GM19238 (cell line): ENCODE measurements around the gene UPB1.

Source experiments
- DNase-seq: peaks from one replicate; pipeline ENCODE4 v3.0.0; 2011; ENCODE audit warnings: low spot score; ENCODE audit not compliant: insufficient read length

UPB1 gene

DNA sequence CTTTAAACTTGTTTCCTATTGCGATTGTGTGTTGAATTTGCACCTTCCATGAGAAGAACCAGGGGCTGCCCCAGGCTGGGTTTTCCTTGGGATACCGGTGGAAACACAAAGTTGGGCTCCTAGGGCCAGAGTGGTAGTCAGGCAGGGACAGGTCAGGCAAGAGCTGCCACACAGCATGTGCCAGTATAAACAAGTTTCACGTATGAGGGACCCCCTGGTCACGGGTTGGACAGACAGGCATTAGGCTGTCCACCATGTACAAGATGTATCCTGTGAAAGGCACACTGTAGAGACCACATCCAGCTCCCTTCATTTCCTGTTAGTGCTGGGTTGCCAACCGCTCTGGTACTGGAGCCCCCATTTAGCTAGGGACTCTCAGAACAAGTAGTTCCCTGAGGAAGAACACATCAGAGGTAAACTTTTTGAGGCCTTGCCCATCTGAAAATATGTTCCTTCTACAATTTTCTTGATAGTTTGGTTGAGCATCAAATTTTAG is 8.8 kb downstream of the UPB1 start:
- no peak for DNase-seq

DNA sequence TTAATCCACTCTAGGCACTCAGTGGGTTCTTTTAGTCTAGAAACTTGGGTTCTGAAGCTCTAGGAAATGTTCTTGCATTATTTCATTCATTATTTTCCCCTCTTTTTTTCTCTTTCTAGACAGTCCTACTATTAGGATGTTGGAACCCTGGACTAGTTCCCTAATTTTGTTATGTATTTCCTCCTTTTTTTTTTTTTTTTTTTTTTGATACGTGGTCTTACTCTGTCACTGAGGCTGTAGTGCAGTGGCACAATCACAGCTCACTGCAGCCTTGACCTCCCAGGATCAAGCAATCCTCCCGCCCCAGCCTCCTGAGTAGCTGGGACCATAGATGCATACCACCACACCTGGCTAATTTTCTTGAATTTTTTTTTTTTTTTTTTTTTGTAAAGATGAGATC is 9.4 kb downstream of the UPB1 start:
- no peak for DNase-seq

DNA sequence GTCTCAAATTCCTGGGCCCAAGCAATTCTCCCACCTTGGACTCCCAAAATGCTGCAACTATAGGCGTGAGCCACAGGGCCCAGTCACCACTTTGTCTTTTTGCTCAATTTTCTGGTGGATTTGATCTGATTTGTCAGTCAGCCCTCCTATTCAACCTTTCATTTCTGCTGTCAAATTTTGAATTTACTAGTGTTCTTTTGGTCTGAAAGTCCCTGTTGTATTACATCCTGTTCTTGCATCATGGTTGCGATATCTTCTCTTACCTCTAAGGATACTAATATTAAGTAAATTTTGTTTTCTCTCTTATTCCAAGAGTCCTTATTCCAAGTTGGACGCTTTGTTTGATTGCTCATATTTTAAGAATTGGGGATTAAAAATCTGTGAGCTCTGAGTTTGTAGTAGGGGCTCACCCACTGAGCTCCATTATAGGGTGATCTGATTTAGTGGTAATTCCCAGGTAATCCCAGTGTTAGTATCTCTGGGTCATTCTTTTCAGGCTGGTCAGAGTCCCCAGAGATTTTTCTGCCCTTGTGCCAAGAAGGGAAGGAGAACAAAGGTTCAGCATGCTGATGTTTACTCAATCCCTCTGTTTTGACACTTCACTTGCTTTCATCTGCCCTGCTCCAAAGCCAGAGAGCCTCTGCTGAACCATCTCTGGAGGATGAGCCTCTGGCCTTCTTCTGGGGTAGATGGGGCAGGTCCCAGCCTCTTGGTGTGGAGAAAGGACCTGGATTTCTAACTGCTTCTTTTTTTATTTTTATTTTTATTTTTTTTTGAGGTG is 10.0 kb downstream of the UPB1 start:
- no peak for DNase-seq

DNA sequence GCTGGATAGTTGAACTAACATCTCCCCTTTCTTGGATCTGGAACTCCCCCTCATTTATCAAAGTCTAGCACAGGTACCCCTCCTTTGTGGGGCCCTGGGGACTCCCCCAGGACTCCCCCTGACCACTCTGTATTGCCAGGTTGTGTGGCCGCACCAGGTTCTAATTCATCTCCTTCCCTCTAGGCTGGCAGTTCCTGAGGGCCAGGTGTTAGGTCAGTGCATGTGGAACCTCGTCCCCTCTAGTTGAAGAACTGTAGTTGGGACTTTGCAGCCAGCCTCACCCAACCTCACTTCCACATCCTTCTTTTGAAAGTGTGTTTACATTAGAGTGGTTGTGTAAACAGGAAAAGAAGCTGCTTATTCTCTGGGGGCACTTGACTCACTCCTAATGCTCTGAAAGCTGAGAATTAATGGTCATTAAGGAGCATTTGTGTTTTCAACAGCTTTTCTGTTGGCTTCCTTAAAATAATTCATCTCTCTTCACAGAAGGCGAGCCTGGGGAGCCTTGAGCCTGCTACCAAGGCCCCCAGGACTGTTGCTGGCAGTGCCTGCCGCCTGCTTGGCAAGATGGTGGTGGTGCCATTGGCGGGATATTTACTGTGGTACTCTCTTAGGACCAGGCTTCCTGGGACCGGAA is 11.8 kb downstream of the UPB1 start:
- DNase-seq = no peak

DNA sequence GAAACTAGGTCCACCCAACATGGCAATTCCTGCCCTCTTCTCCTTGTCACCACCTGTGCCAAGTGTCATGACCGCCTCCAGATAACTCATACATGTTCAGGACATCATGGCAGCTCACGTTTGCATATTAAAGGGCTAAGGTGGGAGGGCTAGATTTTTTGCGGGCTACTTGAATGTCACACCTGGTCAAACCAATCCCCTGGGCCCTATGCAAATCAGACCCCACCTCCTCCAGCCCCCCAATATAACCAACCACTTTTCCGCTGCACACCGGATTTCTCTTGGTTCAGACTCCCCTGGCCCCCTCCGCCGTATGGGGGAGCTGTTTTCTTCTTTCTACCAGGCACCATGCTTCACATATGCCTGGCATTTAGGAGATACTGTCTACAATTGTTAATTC is 12.6 kb downstream of the UPB1 start:
- DNase-seq = no peak

DNA sequence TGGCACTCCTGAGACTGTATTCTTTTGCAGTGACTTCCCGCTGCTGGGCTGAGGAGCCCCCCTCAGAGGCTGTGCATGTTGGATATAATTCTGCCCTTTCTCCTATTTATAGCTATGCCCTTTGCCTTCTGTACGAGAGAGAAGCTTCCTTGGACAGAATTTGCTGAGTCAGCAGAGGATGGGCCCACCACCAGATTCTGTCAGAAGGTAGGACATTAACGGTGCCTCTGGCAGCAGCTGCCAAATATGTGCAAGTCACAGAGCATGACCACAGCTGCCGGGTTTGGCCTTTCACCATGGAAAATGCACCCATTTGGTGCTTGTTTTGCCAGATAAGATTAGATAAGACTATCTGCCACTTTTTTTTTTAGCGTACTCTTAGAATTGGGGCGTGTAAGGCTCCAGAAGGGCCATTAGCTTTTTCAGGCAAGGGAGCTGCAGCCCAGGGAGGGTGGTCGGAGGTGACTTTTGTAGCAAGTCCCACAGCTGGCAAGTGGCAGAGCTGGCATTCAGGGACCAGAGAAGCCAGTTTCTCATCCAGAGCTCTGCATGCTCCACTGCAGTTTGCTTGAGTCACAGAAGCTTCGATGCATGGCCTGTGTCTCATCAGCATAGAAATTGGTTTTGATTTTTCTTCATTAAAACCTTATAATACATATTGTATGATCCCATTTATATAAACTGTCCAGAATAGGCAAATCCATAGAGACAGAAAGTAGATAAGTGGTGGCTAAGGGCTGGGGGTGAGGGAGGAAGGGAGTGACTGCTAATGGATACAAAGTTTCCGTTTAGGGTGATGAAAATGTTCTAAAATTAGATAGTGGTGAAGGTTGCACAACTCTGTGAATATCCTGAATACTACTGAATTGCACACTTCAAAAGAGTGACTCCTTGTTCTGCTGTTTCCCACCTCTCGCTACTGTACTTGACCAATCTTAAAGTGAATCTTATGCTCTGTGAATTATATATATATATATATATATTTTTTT is 15.8 kb downstream of the UPB1 start:
- DNase-seq = no peak

DNA sequence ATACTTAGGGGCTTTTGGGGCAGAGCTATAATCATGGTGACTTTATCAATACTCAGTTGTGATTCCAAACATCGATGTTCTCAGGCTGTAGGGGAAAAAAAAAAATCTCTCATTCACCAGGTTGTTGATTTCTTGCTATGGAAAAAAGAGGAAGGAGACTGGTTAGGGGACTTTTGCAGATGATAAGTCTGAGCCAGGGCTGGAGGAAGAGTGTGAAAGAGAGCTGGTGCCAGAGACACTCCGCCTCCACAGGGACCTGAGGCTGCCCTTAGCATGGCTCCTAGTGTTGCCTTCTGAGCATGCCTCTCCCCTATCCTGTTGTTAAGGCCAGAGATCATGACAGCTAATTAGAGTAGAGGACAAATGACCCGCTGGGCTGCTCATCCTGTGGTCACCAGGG is 16.9 kb downstream of the UPB1 start:
- no peak for DNase-seq

DNA sequence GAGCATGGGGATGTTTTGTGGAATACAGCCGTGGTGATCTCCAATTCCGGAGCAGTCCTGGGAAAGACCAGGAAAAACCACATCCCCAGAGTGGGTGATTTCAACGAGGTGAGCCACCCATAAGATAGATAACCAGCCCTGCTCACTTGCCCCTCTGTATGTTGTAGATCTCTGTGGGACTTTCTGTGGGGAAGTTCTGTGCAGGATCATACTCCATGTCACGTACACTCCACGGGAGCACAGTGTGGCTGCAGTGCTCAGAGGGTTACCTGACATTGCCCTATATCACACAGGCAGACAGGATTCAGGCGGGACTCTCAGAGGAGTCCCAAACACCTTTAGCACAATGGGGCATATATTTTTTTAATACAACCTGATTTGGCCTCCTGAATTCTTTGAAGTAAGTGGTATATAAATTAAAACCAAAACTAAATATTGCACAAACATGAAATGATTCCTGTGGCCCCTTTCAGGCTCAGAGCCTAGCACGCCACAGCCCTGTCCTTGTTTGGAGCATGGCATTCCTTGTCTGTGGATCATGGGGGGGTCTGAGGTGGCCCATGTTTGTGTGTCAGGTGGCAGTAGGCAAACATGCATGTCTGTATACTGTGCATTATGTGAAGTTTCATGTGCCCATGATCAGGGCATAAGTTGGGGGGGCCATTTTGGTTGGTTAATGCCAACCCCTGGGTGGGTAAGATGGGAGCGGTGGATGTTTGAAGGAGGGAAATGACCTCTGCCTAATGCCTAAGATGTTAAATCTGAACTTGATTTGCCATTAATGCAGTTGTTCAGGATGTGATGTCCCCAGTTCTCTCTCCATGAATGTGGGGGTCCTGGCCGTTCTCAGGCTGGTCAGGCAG is 18.5 kb downstream of the UPB1 start:
- no peak for DNase-seq

DNA sequence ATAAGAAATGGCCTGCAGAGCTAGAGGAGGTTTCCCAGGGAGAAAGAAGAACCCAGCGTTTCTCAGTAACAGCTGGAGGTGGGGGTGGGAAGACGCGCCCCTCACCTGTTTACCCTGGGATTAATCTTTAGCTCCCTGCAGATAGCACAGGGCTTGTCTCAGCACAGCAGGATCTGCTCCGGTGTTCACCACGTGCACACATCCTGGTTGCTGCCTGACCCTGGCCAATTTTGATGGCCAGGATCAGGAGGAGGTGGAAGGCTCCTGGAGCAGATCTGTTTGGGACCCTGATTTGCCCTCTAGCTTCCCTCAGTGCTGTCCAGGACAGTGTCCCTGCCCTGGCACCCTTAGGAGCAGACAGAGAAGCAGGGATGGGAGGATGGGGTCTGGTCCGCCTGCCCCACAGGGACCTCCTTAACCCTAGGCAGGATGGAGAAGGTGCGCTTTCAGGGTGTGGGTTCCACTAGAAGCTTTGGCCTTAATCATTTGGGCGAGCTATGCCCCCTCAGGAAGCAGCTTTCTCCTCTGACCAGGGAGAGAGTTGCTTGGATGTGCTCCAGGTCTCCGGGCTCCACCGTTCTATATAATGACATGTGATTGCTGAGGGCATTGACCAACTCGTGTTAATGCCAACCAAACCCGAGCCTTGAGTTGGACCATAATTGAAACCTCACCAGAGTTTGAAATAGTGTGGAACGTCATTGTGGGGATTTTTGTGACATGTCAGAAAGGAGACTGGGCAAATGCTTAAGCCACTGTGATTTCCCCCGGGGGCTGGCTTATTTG is 19.3 kb downstream of the UPB1 start:
- no peak for DNase-seq

DNA sequence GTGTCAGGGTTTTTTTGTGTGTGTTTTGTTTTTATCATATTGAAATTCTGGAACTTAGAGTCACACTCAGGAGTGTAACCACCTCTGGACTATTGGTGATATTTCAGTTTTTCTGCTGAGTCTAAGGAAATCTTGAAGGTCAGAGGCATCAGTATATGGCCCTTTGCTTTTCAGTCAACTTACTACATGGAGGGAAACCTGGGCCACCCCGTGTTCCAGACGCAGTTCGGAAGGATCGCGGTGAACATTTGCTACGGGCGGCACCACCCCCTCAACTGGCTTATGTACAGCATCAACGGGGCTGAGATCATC is 19.9 kb downstream of the UPB1 start:
- DNase-seq = no peak

DNA sequence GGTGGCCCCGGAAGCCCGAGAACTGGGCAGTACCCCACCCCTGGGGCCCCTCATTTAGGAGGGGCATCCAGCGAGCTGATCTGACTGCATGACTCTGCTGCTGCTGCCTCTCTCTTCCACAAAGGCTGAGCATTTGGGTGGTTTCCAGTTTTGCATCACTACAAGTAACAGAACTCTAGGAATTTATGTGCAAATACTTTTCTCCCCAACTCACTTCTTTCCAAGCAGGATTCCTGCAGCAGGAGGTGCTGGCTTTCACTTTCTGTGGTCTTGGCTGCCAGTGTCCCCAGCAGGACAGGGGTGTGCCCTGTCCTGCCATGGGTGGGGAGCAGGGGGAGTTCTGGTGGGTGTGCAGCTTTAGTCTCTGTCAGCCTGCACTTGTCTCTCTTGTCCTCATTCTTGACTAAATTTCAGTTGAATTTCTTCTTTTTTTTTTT is 21.2 kb downstream of the UPB1 start:
- DNase-seq = no peak

DNA sequence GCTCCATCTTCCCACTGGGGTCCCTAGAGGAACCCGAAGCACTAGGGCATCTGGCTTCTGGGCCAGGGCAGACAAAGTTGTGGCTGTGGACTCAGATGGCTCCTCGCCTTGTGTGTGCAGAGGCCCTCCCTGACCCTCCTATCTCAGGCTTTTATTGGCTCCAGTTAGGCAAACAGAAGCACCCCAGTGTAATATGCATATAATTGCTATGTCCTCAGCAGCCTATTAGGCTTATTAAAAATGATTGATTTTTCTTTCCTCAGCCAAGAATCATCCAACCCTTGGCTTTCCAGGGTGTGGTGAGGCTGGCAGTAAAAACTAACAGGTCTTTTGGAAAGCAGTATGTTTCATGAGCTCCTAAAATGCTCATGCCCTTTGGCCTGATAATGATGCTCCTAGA is 22.3 kb downstream of the UPB1 start:
- no peak for DNase-seq

DNA sequence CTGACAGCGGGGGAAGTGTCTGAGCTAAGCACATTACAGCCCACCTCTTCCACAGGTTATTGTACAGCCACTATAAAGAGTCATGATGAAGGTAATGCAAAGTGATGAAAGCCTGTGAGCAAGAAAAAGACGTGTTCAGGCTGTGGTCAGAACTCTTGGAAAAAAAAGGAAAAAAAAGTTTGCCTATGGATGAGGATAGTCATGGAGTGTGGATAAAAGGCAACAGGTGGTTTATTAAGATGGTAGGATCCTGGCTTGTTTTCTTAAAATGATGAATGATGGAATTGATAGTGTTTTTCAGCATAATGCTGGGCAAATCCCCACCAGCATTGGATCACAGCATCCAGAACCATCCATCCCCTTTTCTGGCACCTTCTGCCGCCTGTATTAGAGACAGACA is 23.1 kb downstream of the UPB1 start:
- no peak for DNase-seq

DNA sequence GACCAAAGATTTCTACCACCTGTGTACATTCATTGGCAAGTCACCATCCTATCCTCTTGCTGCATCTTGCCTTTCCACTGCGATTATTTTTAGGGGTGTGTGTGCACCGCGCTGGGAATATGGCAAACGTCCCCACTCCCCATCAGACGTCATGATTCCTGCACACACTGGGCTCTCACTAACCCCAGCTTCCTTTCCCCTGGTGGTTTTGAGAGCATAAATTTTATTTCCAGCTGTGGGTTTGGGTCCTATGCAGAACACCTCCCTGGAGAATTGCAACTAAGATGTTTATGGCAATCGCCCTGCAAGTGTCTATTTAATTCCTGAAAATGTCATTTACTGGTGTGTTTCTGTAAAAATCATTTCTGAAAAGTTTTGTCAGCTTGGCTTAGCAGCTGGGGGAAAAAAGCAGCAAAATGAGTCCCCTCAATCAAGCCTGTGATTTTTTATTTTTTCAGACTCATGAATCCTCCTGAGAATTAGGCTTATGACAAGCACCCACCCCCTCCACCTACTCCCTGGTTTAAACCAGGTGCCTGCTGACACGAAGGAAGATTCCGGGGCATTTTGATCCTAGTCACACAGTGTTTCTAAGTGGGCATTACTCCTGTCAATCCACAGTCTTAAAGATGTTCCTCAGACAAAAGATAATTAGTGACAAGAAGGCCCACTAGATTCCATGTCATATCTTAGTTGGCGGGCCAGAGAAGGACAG is 23.8 kb downstream of the UPB1 start:
- no peak for DNase-seq

DNA sequence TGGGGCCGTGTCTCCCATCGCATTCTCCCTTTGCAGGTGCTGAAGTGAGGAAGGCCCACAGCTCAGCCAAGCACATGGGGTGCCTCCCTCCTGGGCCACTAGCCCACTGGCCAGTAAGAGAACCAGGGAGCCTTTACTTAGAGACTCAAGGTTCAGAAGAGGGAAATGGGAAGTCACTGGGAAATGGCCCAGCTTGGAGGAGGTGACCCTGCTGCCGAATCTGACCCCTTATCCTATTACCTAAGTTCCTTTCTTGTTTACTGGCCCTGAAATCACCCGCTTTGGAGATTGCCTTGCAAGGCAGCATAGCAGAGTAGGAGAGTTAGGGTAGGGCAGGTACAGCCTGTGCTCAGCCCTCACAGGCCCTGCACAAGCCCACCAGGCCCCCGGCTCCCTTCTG is 24.4 kb downstream of the UPB1 start:
- no peak for DNase-seq

DNA sequence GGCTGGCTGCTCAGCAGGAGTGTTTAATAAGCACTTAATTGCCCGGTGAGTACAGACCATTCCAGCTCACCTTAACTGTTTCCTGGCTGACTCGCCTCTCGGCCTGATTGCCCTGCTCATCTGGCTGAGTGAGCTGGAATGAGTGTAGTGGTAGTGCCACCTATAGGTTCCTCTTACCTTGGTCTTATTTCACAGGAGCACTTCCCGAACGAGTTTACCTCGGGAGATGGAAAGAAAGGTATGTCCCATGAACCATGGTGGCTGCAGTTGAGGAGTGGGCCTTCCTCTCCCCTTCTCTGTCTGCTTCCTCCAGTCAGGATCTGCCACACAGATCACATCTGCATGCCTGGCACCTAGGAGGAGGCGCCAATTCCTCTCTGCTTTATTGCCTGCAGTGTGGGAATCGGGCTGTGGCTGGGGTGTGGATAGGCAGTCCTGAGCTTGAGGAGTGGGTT is 26.7 kb downstream of the UPB1 start:
- DNase-seq = peak; percentile 37

DNA sequence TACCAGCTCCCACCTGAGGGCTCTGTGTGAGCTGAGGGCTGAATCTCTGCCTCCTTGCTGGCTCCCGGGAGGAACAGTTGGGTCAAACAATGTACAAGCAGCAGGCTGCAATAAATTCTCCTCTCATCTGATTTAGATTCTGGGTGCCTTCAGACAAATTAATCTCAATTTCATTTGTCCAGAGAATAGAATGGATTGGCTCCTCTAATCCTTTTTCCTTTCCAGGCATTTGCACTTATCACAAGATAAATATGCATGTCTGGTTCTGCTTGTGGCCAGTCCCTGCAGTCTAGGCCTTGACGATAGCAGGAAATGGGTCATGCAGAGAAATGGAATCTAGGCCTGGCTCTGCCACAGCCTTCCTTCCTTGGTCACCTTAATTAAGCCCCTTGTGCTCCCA is 28.7 kb downstream of the UPB1 start:
- no peak for DNase-seq

DNA sequence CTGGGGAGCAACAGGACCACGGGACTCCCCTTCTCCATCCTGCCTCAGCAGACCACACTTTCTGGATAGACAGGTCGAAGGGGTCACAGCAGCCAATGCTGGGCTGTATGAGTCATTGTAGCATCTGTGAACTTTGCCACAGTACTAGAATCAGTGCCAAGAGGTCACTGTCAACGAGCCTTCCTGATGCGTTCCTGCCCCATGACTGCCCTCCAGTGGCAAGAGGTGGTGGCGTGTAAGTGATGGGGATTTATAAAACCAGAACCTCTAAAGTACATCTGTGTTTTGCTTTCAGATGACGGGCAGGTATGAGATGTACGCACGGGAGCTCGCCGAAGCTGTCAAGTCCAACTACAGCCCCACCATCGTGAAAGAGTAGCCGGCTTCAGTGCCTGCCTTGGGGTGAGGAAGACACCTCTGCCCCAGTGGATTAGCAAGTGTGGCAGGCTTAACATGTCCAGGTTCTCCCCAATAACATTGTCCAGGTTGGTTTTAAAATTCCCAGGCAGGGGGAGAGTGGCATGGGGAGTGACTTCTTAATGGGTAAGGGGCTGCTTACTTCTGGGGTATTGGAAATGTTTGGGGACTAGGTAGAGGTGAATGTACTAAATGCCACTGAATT is 30.4 kb downstream of the UPB1 start:
- peak; percentile 75 for DNase-seq

DNA sequence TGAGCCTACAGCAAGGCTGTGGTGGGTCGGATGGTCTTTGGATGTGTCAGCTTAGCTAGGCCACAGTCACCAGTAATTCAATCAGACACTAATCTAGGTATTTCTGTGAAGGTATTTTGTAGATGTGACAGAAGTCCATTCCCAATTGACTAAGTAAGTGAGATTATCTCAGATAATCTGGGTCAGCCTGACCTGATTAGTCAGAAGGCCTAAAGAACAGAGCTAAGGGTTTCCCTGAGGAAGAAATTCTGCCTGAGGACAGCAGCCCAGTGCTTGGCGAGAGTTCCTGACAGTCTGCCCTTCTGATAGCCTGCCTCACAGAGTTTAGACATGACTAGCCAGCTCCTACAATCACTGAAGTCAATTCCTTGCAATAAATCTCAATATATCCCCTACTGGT is 31.1 kb downstream of the UPB1 start:
- DNase-seq = no peak
